ENCODE measurements around the gene NFKB1.
"Not testable (repeated sequence)": the region's sequence is repeated elsewhere in the genome, so short reads cannot be mapped to it uniquely, and the experiment has no call there.

Gene NFKB1

GRCh38 chr4:102619776-102620631 lies 118.8 kb downstream of the NFKB1 start:
- Mint-ChIP-seq H3K4me1 (peaks cover 55% of the 10 kb centered on the region), H3K36me3 (ENCODE audit: low read depth) (peaks cover 28% of the 10 kb centered on the region), H3K27ac (peak overlapping the region; percentile 82)
- H3K4me3 Mint-ChIP-seq, DNase-seq, H3K9me3 Mint-ChIP-seq, H3K27me3 Mint-ChIP-seq: not testable (repeated sequence)
- ATAC-seq = peak; percentile 82

GRCh38 chr4:102620697-102621497 lies 119.7 kb downstream of the NFKB1 start:
- Mint-ChIP-seq H3K27ac (peak overlapping the region; percentile 45), H3K9me3 (peaks cover 7% of the 10 kb centered on the region), H3K36me3 (ENCODE audit: low read depth) (peaks cover 21% of the 10 kb centered on the region), H3K27me3 (no peaks in the 10 kb centered on the region), H3K4me1 (peaks cover 54% of the 10 kb centered on the region), H3K4me3 (no peak overlapping the region)
- DNase-seq = no peak
- peak; percentile 22 for ATAC-seq

GRCh38 chr4:102623622-102624021 lies 122.5 kb downstream of the NFKB1 start:
- no peaks in the 10 kb centered on the region for H3K27me3 Mint-ChIP-seq
- ATAC-seq (no peak), DNase-seq (no peak)
- H3K4me1 Mint-ChIP-seq = peaks cover 64% of the 10 kb centered on the region
- H3K27ac Mint-ChIP-seq = no peak overlapping the region
- peaks cover 5% of the 10 kb centered on the region for H3K9me3 Mint-ChIP-seq
- H3K4me3 Mint-ChIP-seq = no peak overlapping the region
- H3K36me3 Mint-ChIP-seq (ENCODE audit: low read depth) = peaks cover 3% of the 10 kb centered on the region

- H3K9me3 Mint-ChIP-seq = no peaks in the 10 kb centered on the region
- H3K4me1 Mint-ChIP-seq = peaks cover 64% of the 10 kb centered on the region
- H3K27me3 Mint-ChIP-seq = no peaks in the 10 kb centered on the region
- DNase-seq (no peak), ATAC-seq (no peak)
- H3K36me3 Mint-ChIP-seq (ENCODE audit: low read depth) = no peaks in the 10 kb centered on the region
- no peak overlapping the region for H3K4me3 Mint-ChIP-seq
- H3K27ac Mint-ChIP-seq = no peak overlapping the region
These were observed 123.3 kb downstream of the NFKB1 start for GRCh38 chr4:102624505-102624904.

- ATAC-seq (peak; percentile 86), DNase-seq (peak; percentile 65)
- Mint-ChIP-seq H3K4me1 (peaks cover 66% of the 10 kb centered on the region), H3K4me3 (peak overlapping the region; percentile 64), H3K27me3 (no peaks in the 10 kb centered on the region), H3K36me3 (ENCODE audit: low read depth) (no peaks in the 10 kb centered on the region), H3K27ac (peak overlapping the region; percentile 57), H3K9me3 (no peaks in the 10 kb centered on the region)
These were observed 124.2 kb downstream of the NFKB1 start for GRCh38 chr4:102625232-102625930.

- DNase-seq (no peak), ATAC-seq (peak; percentile 93)
These were observed 126.8 kb downstream of the NFKB1 start for GRCh38 chr4:102627831-102628523.

GRCh38 chr4:102629673-102630072 lies 128.5 kb downstream of the NFKB1 start:
- peak overlapping the region; percentile 25 for H3K4me3 Mint-ChIP-seq
- no peaks in the 10 kb centered on the region for H3K9me3 Mint-ChIP-seq
- H3K4me1 Mint-ChIP-seq = peaks cover 67% of the 10 kb centered on the region
- DNase-seq (no peak), ATAC-seq (no peak)
- H3K36me3 Mint-ChIP-seq (ENCODE audit: low read depth) = peaks cover 7% of the 10 kb centered on the region
- H3K27me3 Mint-ChIP-seq = no peaks in the 10 kb centered on the region
- H3K27ac Mint-ChIP-seq = peak overlapping the region; percentile 46

More at GRCh38 chr4:102627831-102628523, 126.8 kb downstream of the NFKB1 start:
- Mint-ChIP-seq H3K27me3 (no peaks in the 10 kb centered on the region), H3K27ac (peak overlapping the region; percentile 80), H3K4me3 (peak overlapping the region; percentile 35), H3K36me3 (ENCODE audit: low read depth) (peaks cover 5% of the 10 kb centered on the region), H3K9me3 (no peaks in the 10 kb centered on the region), H3K4me1 (peaks cover 73% of the 10 kb centered on the region)

GRCh38 chr4:102631616-102632015 lies 130.5 kb downstream of the NFKB1 start:
- DNase-seq (no peak), ATAC-seq (no peak)
- H3K4me1 Mint-ChIP-seq = peaks cover 54% of the 10 kb centered on the region
- H3K9me3 Mint-ChIP-seq = no peaks in the 10 kb centered on the region
- no peak overlapping the region for H3K4me3 Mint-ChIP-seq
- H3K36me3 Mint-ChIP-seq (ENCODE audit: low read depth) = peaks cover 11% of the 10 kb centered on the region
- no peak overlapping the region for H3K27ac Mint-ChIP-seq
- H3K27me3 Mint-ChIP-seq = no peaks in the 10 kb centered on the region

- DNase-seq (no peak), ATAC-seq (no peak)
- Mint-ChIP-seq H3K4me1 (peaks cover 46% of the 10 kb centered on the region), H3K4me3 (no peak overlapping the region), H3K27ac (no peak overlapping the region), H3K9me3 (no peaks in the 10 kb centered on the region), H3K36me3 (ENCODE audit: low read depth) (peaks cover 11% of the 10 kb centered on the region), H3K27me3 (no peaks in the 10 kb centered on the region)
These were observed 131.3 kb downstream of the NFKB1 start for GRCh38 chr4:102632241-102633065.

- no peak overlapping the region for H3K27ac Mint-ChIP-seq
- H3K9me3 Mint-ChIP-seq = no peaks in the 10 kb centered on the region
- peaks cover 16% of the 10 kb centered on the region for H3K36me3 Mint-ChIP-seq (ENCODE audit: low read depth)
- ATAC-seq = no peak
- no peak overlapping the region for H3K4me3 Mint-ChIP-seq
- peaks cover 39% of the 10 kb centered on the region for H3K4me1 Mint-ChIP-seq
- DNase-seq = no peak
- H3K27me3 Mint-ChIP-seq = no peaks in the 10 kb centered on the region
These were observed 131.9 kb downstream of the NFKB1 start for GRCh38 chr4:102633100-102633499.

GRCh38 chr4:102637391-102637790 lies 136.2 kb downstream of the NFKB1 start:
- no peak overlapping the region for H3K27ac Mint-ChIP-seq
- ATAC-seq = no peak
- H3K4me1 Mint-ChIP-seq = peaks cover 8% of the 10 kb centered on the region
- no peak for DNase-seq
- peaks cover 15% of the 10 kb centered on the region for H3K36me3 Mint-ChIP-seq (ENCODE audit: low read depth)
- no peaks in the 10 kb centered on the region for H3K9me3 Mint-ChIP-seq
- H3K27me3 Mint-ChIP-seq = no peaks in the 10 kb centered on the region
- H3K4me3 Mint-ChIP-seq = no peak overlapping the region

GRCh38 chr4:102638621-102639020 lies 137.5 kb downstream of the NFKB1 start:
- DNase-seq = no peak
- H3K27me3 Mint-ChIP-seq = no peaks in the 10 kb centered on the region

GRCh38 chr4:102639598-102639997 lies 138.4 kb downstream of the NFKB1 start:
- Mint-ChIP-seq H3K36me3 (ENCODE audit: low read depth) (peaks cover 19% of the 10 kb centered on the region), H3K9me3 (no peaks in the 10 kb centered on the region), H3K27ac (peak overlapping the region; percentile 20), H3K4me3 (peak overlapping the region; percentile 43), H3K27me3 (no peaks in the 10 kb centered on the region), H3K4me1 (peaks cover 8% of the 10 kb centered on the region)
- ATAC-seq = no peak
- no peak for DNase-seq

More at GRCh38 chr4:102638621-102639020, 137.5 kb downstream of the NFKB1 start:
- Mint-ChIP-seq H3K9me3 (no peaks in the 10 kb centered on the region), H3K4me3 (no peak overlapping the region), H3K36me3 (ENCODE audit: low read depth) (peaks cover 15% of the 10 kb centered on the region), H3K4me1 (peaks cover 8% of the 10 kb centered on the region), H3K27ac (no peak overlapping the region)
- ATAC-seq = no peak

Data from activated naive CD8-positive, alpha-beta T cell treated with anti-CD3 and anti-CD28 coated beads, Interleukin-2, amount 50 U/mL, for 24 hours (primary cell).